Measurements from ENCODE around the gene CTCF. TPM values are rescaled to one million over a fixed set of nuclear protein-coding genes. Genes with fewer than 3 reads are reported as not detected.
A peak's percentile ranks its signal among the peaks of the same experiment; 100 is the strongest.

Gene CTCF
- total RNA-seq, 1 donor from 2014 or later: 54.0 TPM

- no peak for DNase-seq
Measured at GRCh38 chr16:67605641-67606040, 43.3 kb downstream of the CTCF start.

- no peak for DNase-seq
Measured at GRCh38 chr16:67606632-67607031, 44.3 kb downstream of the CTCF start.

- DNase-seq: no peak
Measured at GRCh38 chr16:67608364-67608763, 46.0 kb downstream of the CTCF start.

- no peak for DNase-seq
Measured at GRCh38 chr16:67613808-67614207, 51.5 kb downstream of the CTCF start.

GRCh38 chr16:67628216-67628615, 65.9 kb downstream of the CTCF start:
- DNase-seq: no peak

GRCh38 chr16:67632415-67633172, 70.3 kb downstream of the CTCF start:
- peak; percentile 44 for DNase-seq

- DNase-seq: no peak
Measured at GRCh38 chr16:67636713-67637112, 74.4 kb downstream of the CTCF start.

- no peak for DNase-seq
Measured at GRCh38 chr16:67637625-67638024, 75.3 kb downstream of the CTCF start.

GRCh38 chr16:67641779-67642708, 79.7 kb downstream of the CTCF start:
- no peak for DNase-seq

- no peak for DNase-seq
Measured at GRCh38 chr16:67644038-67644437, 81.7 kb downstream of the CTCF start.

- no peak for DNase-seq
Measured at GRCh38 chr16:67645397-67646121, 83.2 kb downstream of the CTCF start.

GRCh38 chr16:67647111-67647651, 84.9 kb downstream of the CTCF start:
- DNase-seq: no peak

GRCh38 chr16:67647681-67648080, 85.4 kb downstream of the CTCF start:
- no peak for DNase-seq

- DNase-seq: no peak
Measured at GRCh38 chr16:67648088-67648763, 85.9 kb downstream of the CTCF start.

- no peak for DNase-seq
Measured at GRCh38 chr16:67648764-67649407, 86.6 kb downstream of the CTCF start.

- no peak for DNase-seq
Measured at GRCh38 chr16:67649494-67649931, 87.2 kb downstream of the CTCF start.

GRCh38 chr16:67650023-67650422, 87.7 kb downstream of the CTCF start:
- DNase-seq: no peak

- DNase-seq: no peak
Measured at GRCh38 chr16:67651039-67651438, 88.7 kb downstream of the CTCF start.

- DNase-seq: no peak
Measured at GRCh38 chr16:67651847-67652246, 89.5 kb downstream of the CTCF start.

GRCh38 chr16:67652578-67653127, 90.3 kb downstream of the CTCF start:
- DNase-seq: no peak
